AG20443 (cell line): ENCODE results near the gene ANXA6.
"Not testable (repeated sequence)": the region's sequence is repeated elsewhere in the genome, so short reads cannot be mapped to it uniquely, and the experiment has no call there.

Experiments used
- DNase-seq: peaks from one replicate; pipeline ENCODE4 v3.0.0; 2012; ENCODE audit warnings: low spot score, mixed read lengths

ANXA6 gene

GRCh38 chr5:151157426-151158286 lies at the start of gene ANXA6:
TSS of gene ANXA6 (minus strand) at chr5:151157779. CDS start at chr5:151147901, 9,878 bp downstream.
- DNase-seq: peak; percentile 97

- no peak for DNase-seq
Observed at GRCh38 chr5:151205411-151205810, 47.8 kb upstream of the ANXA6 start.

- no peak for DNase-seq
Observed at GRCh38 chr5:151204051-151204450, 46.5 kb upstream of the ANXA6 start.

- DNase-seq: peak; percentile 59
Observed at GRCh38 chr5:151202381-151203139, 45.0 kb upstream of the ANXA6 start.

- DNase-seq: no peak
Observed at GRCh38 chr5:151200913-151201595, 43.5 kb upstream of the ANXA6 start.

- no peak for DNase-seq
Observed at GRCh38 chr5:151199581-151200185, 42.1 kb upstream of the ANXA6 start.

- no peak for DNase-seq
Observed at GRCh38 chr5:151198861-151199260, 41.3 kb upstream of the ANXA6 start.

GRCh38 chr5:151197291-151197600 lies 39.7 kb upstream of the ANXA6 start:
- DNase-seq: not testable (repeated sequence)

- no peak for DNase-seq
Observed at GRCh38 chr5:151196556-151197290, 39.1 kb upstream of the ANXA6 start.

- peak; percentile 37 for DNase-seq
Observed at GRCh38 chr5:151195622-151196021, 38.0 kb upstream of the ANXA6 start.

- DNase-seq: no peak
Observed at GRCh38 chr5:151192626-151193025, 35.0 kb upstream of the ANXA6 start.

GRCh38 chr5:151191661-151192060 lies 34.1 kb upstream of the ANXA6 start:
- no peak for DNase-seq

GRCh38 chr5:151189151-151189550 lies 31.6 kb upstream of the ANXA6 start:
- no peak for DNase-seq

- DNase-seq: no peak
Observed at GRCh38 chr5:151186538-151186937, 29.0 kb upstream of the ANXA6 start.

- no peak for DNase-seq
Observed at GRCh38 chr5:151186052-151186451, 28.5 kb upstream of the ANXA6 start.

GRCh38 chr5:151184316-151185042 lies 26.9 kb upstream of the ANXA6 start:
- no peak for DNase-seq

GRCh38 chr5:151183456-151184245 lies 26.1 kb upstream of the ANXA6 start:
- no peak for DNase-seq

GRCh38 chr5:151182976-151183375 lies 25.4 kb upstream of the ANXA6 start:
- no peak for DNase-seq

GRCh38 chr5:151182524-151182900 lies 24.9 kb upstream of the ANXA6 start:
- no peak for DNase-seq
